ENCODE data around the gene RIPK3.
A peak's percentile ranks its signal among the peaks of the same experiment; 100 is the strongest.
"Not testable (repeated sequence)": the region's sequence is repeated elsewhere in the genome, so short reads cannot be mapped to it uniquely, and the experiment has no call there.

Gene RIPK3

GRCh38 chr14:24368562-24369252 is 28.9 kb upstream of the RIPK3 start:
- DNase-seq: peak; percentile 39

GRCh38 chr14:24368212-24368561 is 28.4 kb upstream of the RIPK3 start:
- DNase-seq: no peak

GRCh38 chr14:24367514-24368211 is 27.9 kb upstream of the RIPK3 start, which contains the start of gene NFATC4:
TSS of gene NFATC4 (plus strand) at chr14:24368184. CDS start at chr14:24368341, 157 bp downstream.
- DNase-seq: no peak

- DNase-seq: peak; percentile 15
Measured at GRCh38 chr14:24366721-24367513, 27.1 kb upstream of the RIPK3 start.

GRCh38 chr14:24366413-24366720 is 26.6 kb upstream of the RIPK3 start:
- DNase-seq: no peak

GRCh38 chr14:24365600-24366412 is 26.0 kb upstream of the RIPK3 start:
- DNase-seq: peak; percentile 66

GRCh38 chr14:24364841-24365240 is 25.1 kb upstream of the RIPK3 start:
- no peak for DNase-seq

GRCh38 chr14:24363401-24363800 is 23.6 kb upstream of the RIPK3 start:
- DNase-seq: no peak

GRCh38 chr14:24362241-24362960 is 22.6 kb upstream of the RIPK3 start:
- DNase-seq: no peak

GRCh38 chr14:24361326-24361725 is 21.5 kb upstream of the RIPK3 start:
- no peak for DNase-seq

- DNase-seq: no peak
Measured at GRCh38 chr14:24360281-24360680, 20.5 kb upstream of the RIPK3 start.

- no peak for DNase-seq
Measured at GRCh38 chr14:24356208-24356607, 16.4 kb upstream of the RIPK3 start.

GRCh38 chr14:24355009-24355408 is 15.2 kb upstream of the RIPK3 start:
- DNase-seq: no peak

GRCh38 chr14:24354482-24354825 is 14.7 kb upstream of the RIPK3 start:
- not testable (repeated sequence) for DNase-seq

GRCh38 chr14:24353559-24354481 is 14.0 kb upstream of the RIPK3 start:
- DNase-seq: no peak

GRCh38 chr14:24351517-24351916 is 11.7 kb upstream of the RIPK3 start:
- DNase-seq: no peak

GRCh38 chr14:24349742-24350141 is 10.0 kb upstream of the RIPK3 start:
- DNase-seq: no peak

GRCh38 chr14:24348186-24348585 is 8.4 kb upstream of the RIPK3 start:
- no peak for DNase-seq

GRCh38 chr14:24347134-24347533 is 7.3 kb upstream of the RIPK3 start:
- DNase-seq: no peak

GRCh38 chr14:24343795-24344660 is 4.2 kb upstream of the RIPK3 start:
- no peak for DNase-seq

Data from CD4-positive, alpha-beta T cell treated with Interleukin-10 for 1 hour (primary cell).